Keratinocyte (primary cell): ENCODE measurements around the gene FAM20C. TPM values are rescaled to one million over a fixed set of nuclear protein-coding genes. Genes with fewer than 3 reads are reported as not detected.

ENCODE experiments used
- DNase-seq: peaks from one replicate; pipeline ENCODE4 v3.0.0-alpha.2; 2011; ENCODE audit warnings: low read depth, missing footprints, low spot score
- FAIRE-seq: peaks from 2 replicates; lab custom pipeline; 2011; peaks lifted over from hg19 to GRCh38; lab: Jason Lieb, UNC
- H2AFZ ChIP-seq: 2 replicates; pipeline ENCODE4 v1.6.0; 2012; ENCODE audit warnings: low read length, control low read depth, inconsistent platforms; ENCODE audit not compliant: control insufficient read depth
- H3K27ac ChIP-seq: 2 replicates; pipeline ENCODE4 v1.5.1; 2011; ENCODE audit warnings: low read length; ENCODE audit not compliant: control insufficient read depth, insufficient read depth
- H3K27me3 ChIP-seq: 3 replicates; pipeline ENCODE4 v1.6.0; 2011; ENCODE audit warnings: low read length; ENCODE audit not compliant: control insufficient read depth, insufficient read depth; ENCODE audit errors: extremely low read depth
- H3K36me3 ChIP-seq, 2 experiments: 2 replicates in 1 of 2; 3 replicates in 1 of 2; pipeline ENCODE4 v1.5.1; 2011; ENCODE audit warnings: low read length in 2 of 2, mild to moderate bottlenecking in 1 of 2; ENCODE audit not compliant: control insufficient read depth in 2 of 2, insufficient read depth in 2 of 2; ENCODE audit errors: extremely low read depth in 1 of 2
- H3K4me1 ChIP-seq: 3 replicates; pipeline ENCODE4 v1.5.1; 2011; ENCODE audit warnings: low read length; ENCODE audit not compliant: control insufficient read depth, insufficient read depth; ENCODE audit errors: extremely low read depth
- H3K4me2 ChIP-seq: 3 replicates; pipeline ENCODE4 v1.6.0; 2011; ENCODE audit warnings: low read depth, low read length; ENCODE audit not compliant: control insufficient read depth, insufficient read depth; ENCODE audit errors: extremely low read depth
- H3K4me3 ChIP-seq, 3 experiments: fragments of 200-600 bp in 1 of 3; sonication (generic) in 1 of 3; 2 replicates in 2 of 3; 3 replicates in 1 of 3; pipeline ENCODE4 v1.5.1; 2011 to 2016; ENCODE audit warnings: low read length in 3 of 3, mild to moderate bottlenecking in 3 of 3, control low read depth in 2 of 3, inconsistent platforms in 1 of 3, low read depth in 1 of 3, mixed read lengths in 1 of 3, mixed run types in 1 of 3, moderate library complexity in 1 of 3; ENCODE audit not compliant: control insufficient read depth in 2 of 3, insufficient read depth in 2 of 3; ENCODE audit errors: extremely low read depth in 1 of 3
- H3K79me2 ChIP-seq: 2 replicates; pipeline ENCODE4 v1.6.0; 2012; ENCODE audit warnings: low read length; ENCODE audit not compliant: control insufficient read depth, insufficient read depth
- H3K9ac ChIP-seq: 3 replicates; pipeline ENCODE4 v1.6.0; 2011; ENCODE audit warnings: low read length; ENCODE audit not compliant: control insufficient read depth, insufficient read depth; ENCODE audit errors: extremely low read depth
- H3K9me1 ChIP-seq: 3 replicates; pipeline ENCODE4 v1.6.0; 2011; ENCODE audit warnings: low read length; ENCODE audit not compliant: control insufficient read depth, insufficient read depth; ENCODE audit errors: extremely low read depth
- H3K9me3 ChIP-seq: 2 replicates; pipeline ENCODE4 v1.5.1; 2012; ENCODE audit warnings: low read depth, low read length; ENCODE audit not compliant: control insufficient read depth
- H4K20me1 ChIP-seq: 3 replicates; pipeline ENCODE4 v1.6.0; 2011; ENCODE audit warnings: low read length; ENCODE audit not compliant: control insufficient read depth, insufficient read depth; ENCODE audit errors: extremely low read depth
- CTCF ChIP-seq, 3 experiments: IDR thresholded peaks in 1 of 3; conservative IDR thresholded peaks in 1 of 3; optimal IDR thresholded peaks in 1 of 3; 2 replicates in 2 of 3; 3 replicates in 1 of 3; pipeline versions ENCODE3 to v1.5.1; 2011; ENCODE audit warnings: low read length in 3 of 3, mild to moderate bottlenecking in 3 of 3, moderate library complexity in 2 of 3, control low read depth in 1 of 3, inconsistent platforms in 1 of 3; ENCODE audit not compliant: insufficient read depth in 2 of 3; ENCODE audit errors: extremely low read depth in 1 of 3
- EZH2 ChIP-seq: IDR thresholded peaks from one replicate; pipeline ENCODE4 v1.6.1; 2012; ENCODE audit warnings: inconsistent platforms, mild to moderate bottlenecking, low read length, moderate library complexity
- dilution Hi-C: fragments of 300-500 bp; cut with MboI; formaldehyde crosslinking; loops from one replicate; pipeline ENCODE4 v1.7.0; 2020; ENCODE audit warnings: low sequenced_read_pairs; ENCODE audit not compliant: extremely low pct_ligation_motif_present
- polyA plus RNA-seq, 5 experiments: library from polyadenylated mRNA; depleted of rRNA in 3 of 5; stranded (reverse) in 3 of 5; stranded (forward) in 1 of 5; unstranded in 1 of 5; fragments of >200 nt; gene quantifications; 1 replicate in 1 of 5; 2 replicates in 3 of 5; 3 replicates in 1 of 5; pipeline versions ENCODE4 v1.2.1 to v1.2.3, GENCODE V29; 2011 to 2012; ENCODE audit warnings: missing spikeins in 2 of 5, low read depth in 1 of 5, low replicate concordance in 1 of 5

Gene FAM20C
- polyA plus RNA-seq, 1 donor (not counting 4 experiments of a cell fraction or from before 2014, with no cell fraction given): 3.8 TPM

GRCh38 chr7:223861-224260, 31.5 kb downstream of the FAM20C start:
- Histone ChIP-seq H2AFZ (no peak overlapping the region), H4K20me1 (no peaks in the 10 kb centered on the region), H3K9me1 (no peaks in the 10 kb centered on the region), H3K4me2 (no peak overlapping the region), H3K9ac (no peak overlapping the region), H3K27ac (no peak overlapping the region), H3K4me3 (no peak overlapping the region), H3K9me3 (no peaks in the 10 kb centered on the region), H3K36me3 (no peaks in the 10 kb centered on the region), H3K79me2 (no peaks in the 10 kb centered on the region), H3K27me3 (no peaks in the 10 kb centered on the region), H3K4me1 (peaks cover 10% of the 10 kb centered on the region)
- DNase-seq (no peak), FAIRE-seq (no peak)
- TF ChIP-seq EZH2 (no peak), CTCF (optimal IDR thresholded peaks at IDR 0.05 in 1 of 3, IDR thresholded peaks at IDR 0.05 in 1 of 3, conservative IDR thresholded peaks at IDR 0.05 in 1 of 3; ENCODE audit: extremely low read depth in 1 of 3, insufficient read depth in 2 of 3, low read length in 3 of 3) (no peak)
- dilution Hi-C loops: no loop called here

GRCh38 chr7:226281-226895, 34.0 kb downstream of the FAM20C start:
- Histone ChIP-seq H3K79me2 (no peaks in the 10 kb centered on the region), H3K4me1 (peaks cover 10% of the 10 kb centered on the region), H3K27me3 (no peaks in the 10 kb centered on the region), H3K9ac (no peak overlapping the region), H3K4me2 (no peak overlapping the region), H3K9me1 (no peaks in the 10 kb centered on the region), H3K9me3 (no peaks in the 10 kb centered on the region), H4K20me1 (no peaks in the 10 kb centered on the region), H3K27ac (no peak overlapping the region), H2AFZ (no peak overlapping the region), H3K4me3 (no peak overlapping the region), H3K36me3 (no peaks in the 10 kb centered on the region)
- FAIRE-seq (no peak), DNase-seq (no peak)
- dilution Hi-C loops: no loop called here
- no peak for TF ChIP-seq EZH2
- TF ChIP-seq CTCF (optimal IDR thresholded peaks at IDR 0.05 in 1 of 3, IDR thresholded peaks at IDR 0.05 in 1 of 3, conservative IDR thresholded peaks at IDR 0.05 in 1 of 3; ENCODE audit: extremely low read depth in 1 of 3, insufficient read depth in 2 of 3, low read length in 3 of 3): no peak
